Prostate gland (tissue), 2 donors: ENCODE measurements around the gene LNX2.

Source experiments
- POLR2AphosphoS5 ChIP-seq: sonication (generic); formaldehyde crosslinking; IDR thresholded peaks from one replicate; pipeline ENCODE4 v1.6.1; 2017; ENCODE audit warnings: antibody characterized with exemption
- TF ChIP-seq, protein P1 (sequence below), 4 experiments: fragments of 200-600 bp in 2 of 4; fragments of 450-650 bp in 2 of 4; sonication (generic) in 2 of 4; IDR thresholded peaks; 1 replicate in 3 of 4; 2 replicates in 1 of 4; pipeline ENCODE4 v1.5.1; 2016 to 2019; ENCODE audit warnings: antibody characterized with exemption in 4 of 4, mild to moderate bottlenecking in 2 of 4, moderate library complexity in 2 of 4

- TF ChIP-seq, protein P1, sequence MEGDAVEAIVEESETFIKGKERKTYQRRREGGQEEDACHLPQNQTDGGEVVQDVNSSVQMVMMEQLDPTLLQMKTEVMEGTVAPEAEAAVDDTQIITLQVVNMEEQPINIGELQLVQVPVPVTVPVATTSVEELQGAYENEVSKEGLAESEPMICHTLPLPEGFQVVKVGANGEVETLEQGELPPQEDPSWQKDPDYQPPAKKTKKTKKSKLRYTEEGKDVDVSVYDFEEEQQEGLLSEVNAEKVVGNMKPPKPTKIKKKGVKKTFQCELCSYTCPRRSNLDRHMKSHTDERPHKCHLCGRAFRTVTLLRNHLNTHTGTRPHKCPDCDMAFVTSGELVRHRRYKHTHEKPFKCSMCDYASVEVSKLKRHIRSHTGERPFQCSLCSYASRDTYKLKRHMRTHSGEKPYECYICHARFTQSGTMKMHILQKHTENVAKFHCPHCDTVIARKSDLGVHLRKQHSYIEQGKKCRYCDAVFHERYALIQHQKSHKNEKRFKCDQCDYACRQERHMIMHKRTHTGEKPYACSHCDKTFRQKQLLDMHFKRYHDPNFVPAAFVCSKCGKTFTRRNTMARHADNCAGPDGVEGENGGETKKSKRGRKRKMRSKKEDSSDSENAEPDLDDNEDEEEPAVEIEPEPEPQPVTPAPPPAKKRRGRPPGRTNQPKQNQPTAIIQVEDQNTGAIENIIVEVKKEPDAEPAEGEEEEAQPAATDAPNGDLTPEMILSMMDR (IDR thresholded peaks at IDR 0.05), result no peak
- TF ChIP-seq POLR2AphosphoS5, result no peak
Measured at GRCh38 chr13:27572234-27572901, 48.0 kb downstream of the LNX2 start.
